H1 (cell line): ENCODE data around the gene TRAPPC3. TPM values are rescaled to one million over a fixed set of nuclear protein-coding genes. Genes with fewer than 3 reads are reported as not detected.

ENCODE experiments used
- RNF2 ChIP-seq: fragments of 200-900, 300-1000 bp; sonication (generic); IDR thresholded peaks from 2 replicates; pipeline ENCODE4 v1.7.1; 2016; ENCODE audit warnings: borderline replicate concordance, low read depth, mild to moderate bottlenecking, antibody characterized with exemption, low read length; ENCODE audit not compliant: poor library complexity, severe bottlenecking; ENCODE audit errors: missing control alignments
- polyA plus RNA-seq, 7 experiments: library from polyadenylated mRNA; depleted of rRNA in 3 of 7; stranded (reverse) in 5 of 7; unstranded in 2 of 7; fragments of >200 nt in 5 of 7; fragments of 200-250 nt in 2 of 7; gene quantifications; 1 replicate in 5 of 7; 2 replicates in 1 of 7; 4 replicates in 1 of 7; pipeline versions ENCODE4 v1.2.1 to v1.2.3, GENCODE V29; 2011 to 2013; ENCODE audit warnings: missing spikeins in 2 of 7, mixed read lengths in 2 of 7
- total RNA-seq: library from RNA; stranded (reverse); fragmentation: NEBNext Ultra II Directional; extraction: Animal tissue kit (Norgen Biotek cat#: 25700); gene quantifications from 2 replicates; pipeline ENCODE4 v1.2.1, GENCODE V29; 2021

TRAPPC3 gene
- total and polyA plus RNA-seq, 2 of the 8 experiments (the other 6 are each of a cell fraction or from before 2014, with no cell fraction given) = 47.8 to 51.0 TPM

DNA sequence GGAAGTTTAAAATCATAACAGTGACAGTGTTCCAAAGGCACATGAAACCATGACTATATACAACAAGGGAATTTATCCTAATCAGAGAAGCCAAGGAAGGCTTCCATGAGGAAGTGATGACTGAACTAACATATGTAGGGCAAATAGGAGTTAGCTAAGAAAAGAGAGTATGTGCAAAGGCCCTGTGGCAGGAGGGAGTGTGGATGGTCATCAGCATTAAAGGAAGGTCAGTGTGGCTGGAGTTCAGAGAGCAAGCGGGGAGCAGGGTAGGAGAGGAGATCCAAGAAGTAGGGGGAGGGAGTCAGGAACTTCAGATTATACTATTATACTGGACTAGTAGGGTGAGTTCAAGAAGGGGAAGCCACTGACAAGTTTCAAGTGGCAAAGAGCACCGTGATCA is 15.1 kb upstream of the TRAPPC3 start (continued):
- no peak for TF ChIP-seq RNF2
